ENCODE data around the gene GNG13.

GRCh38 chr16:830871-831570 lies 30.5 kb upstream of the GNG13 start:
- TF ChIP-seq CTCF (IDR thresholded peaks at IDR 0.05) (no peak), POLR2A (IDR thresholded peaks at IDR 0.05) (no peak)

Data from body of pancreas (tissue), 4 donors.